NCI-H2227 treated with DMSO at 0.1 percent for 48 hours (cell line): ENCODE results near the gene RBM26.

Source experiments
- DNase-seq: peaks from one replicate; lab custom pipeline; 2025; lab: John Stamatoyannopoulos, UW

The RBM26 gene

DNA sequence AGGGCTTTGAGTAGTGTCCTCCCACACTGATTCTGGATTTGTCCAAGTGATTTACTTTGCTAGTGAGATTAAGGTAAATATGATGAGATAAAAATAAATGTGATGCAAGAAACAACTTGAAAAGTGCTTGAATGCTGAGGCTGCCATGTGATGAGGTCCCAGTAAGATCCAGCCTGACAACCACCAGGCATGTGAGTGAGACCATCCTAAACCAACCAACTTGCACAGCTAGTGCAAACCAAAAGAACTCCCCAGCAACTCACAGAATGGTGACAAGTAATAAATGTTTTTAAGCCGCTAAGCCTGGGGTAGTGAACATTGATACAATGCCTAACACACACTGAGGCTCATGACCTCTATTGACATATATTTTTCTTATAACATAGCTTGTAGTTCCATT, 13.3 kb upstream of the RBM26 start:
- no peak for DNase-seq

DNA sequence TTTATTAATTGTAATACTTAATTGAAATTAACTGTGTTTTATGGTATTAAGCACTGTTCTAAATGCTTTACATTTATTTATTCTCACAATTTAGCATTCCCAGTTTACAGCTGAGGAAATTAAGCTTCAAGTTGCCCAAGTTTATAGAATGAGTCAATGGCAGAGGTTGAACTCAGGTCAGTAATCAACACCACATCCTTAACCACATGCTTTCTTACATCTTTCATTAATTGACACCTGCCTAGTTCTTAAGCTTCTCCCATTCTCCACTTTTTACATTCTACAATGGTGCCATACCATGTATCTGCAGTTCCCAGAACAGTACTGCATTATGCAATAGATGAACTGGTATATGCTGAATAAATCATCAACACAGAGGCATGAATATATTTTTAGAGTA, 11.7 kb upstream of the RBM26 start:
- DNase-seq = no peak

DNA sequence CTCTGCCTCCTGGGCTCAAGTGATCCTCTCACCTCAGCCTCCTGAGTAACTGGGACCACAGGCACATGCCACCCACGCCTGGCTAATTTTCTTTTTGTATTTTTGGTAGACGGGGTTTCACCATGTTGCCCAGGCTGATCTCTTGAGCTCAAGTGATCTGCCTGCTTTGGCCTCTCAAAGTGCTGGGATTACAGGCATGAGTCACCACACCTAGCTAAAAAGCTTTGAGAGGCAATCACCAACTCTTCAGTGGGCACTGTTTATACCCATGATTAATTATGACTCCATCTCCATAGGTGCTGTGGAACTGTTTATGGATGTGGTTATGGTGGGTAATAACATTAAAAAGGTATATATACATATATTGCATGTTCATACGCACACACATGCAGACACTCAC, 7.5 kb upstream of the RBM26 start:
- no peak for DNase-seq

DNA sequence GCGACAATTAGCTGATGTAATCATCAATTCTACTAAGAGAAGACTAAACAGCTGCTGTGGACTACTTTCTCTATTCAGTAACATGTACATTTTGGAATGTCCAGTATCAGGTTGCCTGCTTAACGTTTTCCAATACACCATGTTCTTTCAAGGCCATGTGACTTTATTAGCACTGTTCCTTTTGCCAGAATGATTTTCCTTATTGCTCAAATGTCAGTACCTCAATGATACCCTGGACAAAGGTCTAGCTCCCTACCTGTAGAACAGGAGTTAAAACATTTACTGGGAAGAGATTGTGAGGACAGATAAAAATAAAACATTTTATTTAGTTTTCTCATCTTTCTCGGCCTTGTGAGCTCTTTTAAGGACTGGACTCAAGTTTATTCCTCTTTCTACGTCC, 3.8 kb upstream of the RBM26 start:
- DNase-seq = no peak

DNA sequence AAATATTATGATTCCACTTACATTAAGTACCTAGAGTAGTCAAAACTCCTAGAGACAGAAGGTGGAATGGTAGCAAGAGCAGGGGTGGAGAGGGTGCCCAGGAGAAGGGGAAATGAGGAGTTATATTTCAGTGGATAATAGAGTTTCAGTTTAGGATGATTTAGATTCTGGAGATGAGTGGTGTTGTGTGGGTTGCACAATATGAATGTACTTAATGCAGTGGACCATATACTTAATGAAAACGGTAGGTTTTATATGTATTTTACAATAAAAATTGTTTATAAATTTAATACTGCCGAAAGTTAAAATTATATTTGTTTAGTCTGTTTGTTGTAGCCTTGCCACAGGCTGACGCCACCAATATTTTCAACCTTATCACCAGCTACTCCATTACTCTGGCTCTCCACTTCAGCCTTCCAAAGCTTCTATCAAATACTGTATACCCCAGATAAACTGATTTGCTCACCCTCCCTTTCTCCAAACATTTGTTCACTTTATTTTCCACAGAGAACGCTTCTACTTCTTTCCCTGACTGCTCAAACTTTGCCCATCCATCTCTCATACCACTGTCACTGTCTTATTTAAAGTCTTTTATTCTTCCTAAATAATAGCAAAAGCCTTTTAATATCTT, 1.4 kb upstream of the RBM26 start:
- no peak for DNase-seq

DNA sequence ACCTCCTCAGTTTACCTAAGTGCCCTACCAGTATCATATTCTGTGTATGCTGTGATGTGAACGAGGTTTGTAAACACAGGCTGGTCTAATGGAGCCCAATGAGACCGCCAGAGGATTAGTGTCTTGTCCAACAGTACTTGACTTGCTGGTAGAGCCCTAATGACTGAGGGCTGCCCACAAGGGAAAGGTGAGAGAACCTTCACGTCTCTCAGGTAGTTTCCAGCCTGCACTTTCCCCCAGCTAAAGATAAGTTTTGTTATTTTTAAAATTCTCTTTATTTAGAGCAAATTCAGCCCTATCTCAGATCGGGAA, 498 bp upstream of the RBM26 start:
- no peak for DNase-seq

GRCh38 chr13:79405501-79405830, 589 bp downstream of the RBM26 start:
- no peak for DNase-seq

DNA sequence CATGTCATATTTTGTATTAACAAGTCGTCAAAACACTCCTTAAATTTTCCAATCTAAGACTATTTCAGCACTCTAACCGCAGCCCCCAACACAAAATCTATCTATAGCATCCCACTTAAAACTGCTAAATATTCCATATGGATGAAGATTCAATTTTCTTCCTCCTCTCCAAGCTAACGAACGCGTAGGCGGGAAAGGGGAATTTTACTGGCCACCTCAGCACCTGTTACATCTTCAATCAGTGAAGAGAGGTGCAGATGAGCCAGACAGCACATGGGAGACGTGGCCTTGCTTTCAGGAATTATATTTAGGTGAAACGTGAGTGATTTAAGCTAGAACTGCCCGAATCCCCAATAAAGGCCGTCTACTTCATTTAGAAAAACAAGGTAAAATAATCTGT, 1.1 kb downstream of the RBM26 start:
- DNase-seq = no peak

DNA sequence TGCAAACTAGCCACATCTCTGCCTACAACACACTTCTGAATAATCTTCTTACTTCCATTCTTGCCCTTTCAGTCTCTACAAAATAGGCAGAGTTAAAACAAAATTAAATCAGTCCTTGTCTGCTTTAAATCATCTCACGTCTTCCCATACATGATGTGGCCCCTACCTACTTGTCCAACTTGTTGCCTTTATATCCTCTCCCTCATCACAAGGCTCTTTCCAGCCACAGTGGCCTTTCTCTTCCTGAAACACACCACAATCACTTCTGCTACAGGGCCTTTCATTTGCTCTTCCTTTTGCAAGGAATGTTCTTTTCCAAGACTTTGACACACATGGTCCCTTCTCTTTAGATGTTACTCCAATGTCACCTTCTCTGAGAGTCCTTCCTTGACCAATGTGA, 1.7 kb downstream of the RBM26 start:
- DNase-seq = no peak

DNA sequence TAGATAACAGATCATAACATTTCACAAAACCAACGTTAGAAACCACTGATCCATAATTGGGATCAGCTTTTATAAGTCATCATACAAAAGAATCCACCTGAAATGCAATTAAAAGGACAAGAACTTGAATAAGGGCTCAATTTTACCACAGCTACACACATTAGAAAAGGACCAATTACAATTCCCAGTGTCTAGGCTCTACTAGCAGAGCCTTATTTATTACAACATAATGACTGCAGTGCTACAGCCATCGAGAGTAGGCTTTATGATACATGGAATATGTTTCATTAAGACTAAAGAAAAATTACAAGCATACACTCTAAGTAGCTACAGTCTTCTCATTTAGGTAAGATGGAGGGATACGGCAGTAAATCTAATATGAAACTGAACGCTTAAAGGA, 2.9 kb downstream of the RBM26 start:
- no peak for DNase-seq

- no peak for DNase-seq
These were observed 3.4 kb downstream of the RBM26 start for GRCh38 chr13:79402679-79403078.

- no peak for DNase-seq
These were observed 3.9 kb downstream of the RBM26 start for GRCh38 chr13:79402074-79402635.

DNA sequence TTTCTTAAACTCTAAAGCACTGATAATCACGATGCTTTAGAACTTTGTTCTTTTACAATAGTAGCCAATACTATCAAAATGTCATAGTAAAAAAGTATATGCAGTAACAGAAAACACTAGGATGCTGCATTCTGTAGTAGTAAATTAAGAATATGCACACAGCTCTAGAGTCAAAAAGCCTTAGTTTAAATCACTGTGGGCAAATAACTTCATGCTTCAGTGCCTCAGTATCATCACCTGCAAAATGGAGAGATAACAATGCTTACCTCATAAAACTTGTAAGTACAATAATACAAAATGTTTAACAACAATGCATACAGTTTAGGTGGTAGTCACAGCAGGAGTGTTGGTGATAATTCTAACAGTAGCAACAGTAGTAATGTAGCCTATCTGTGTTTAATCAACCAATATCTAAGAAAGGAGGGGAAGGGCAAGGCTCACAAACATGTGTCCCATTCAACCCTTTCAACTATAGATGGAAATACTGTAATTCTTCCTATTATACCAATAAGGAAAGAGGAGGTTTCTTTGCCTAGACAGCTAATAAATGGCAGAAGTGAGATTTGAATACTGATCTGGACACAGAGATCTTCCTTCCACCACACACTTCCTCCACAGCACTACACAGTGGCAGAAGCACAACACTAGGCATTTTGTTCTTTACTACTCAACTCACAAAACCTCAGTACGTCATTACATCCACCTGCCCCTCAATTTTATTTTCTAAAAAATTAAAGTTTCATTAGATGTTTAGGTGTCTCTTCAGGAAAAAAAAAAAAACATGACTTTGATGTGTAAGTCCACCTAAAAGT, 4.6 kb downstream of the RBM26 start:
- DNase-seq = no peak

DNA sequence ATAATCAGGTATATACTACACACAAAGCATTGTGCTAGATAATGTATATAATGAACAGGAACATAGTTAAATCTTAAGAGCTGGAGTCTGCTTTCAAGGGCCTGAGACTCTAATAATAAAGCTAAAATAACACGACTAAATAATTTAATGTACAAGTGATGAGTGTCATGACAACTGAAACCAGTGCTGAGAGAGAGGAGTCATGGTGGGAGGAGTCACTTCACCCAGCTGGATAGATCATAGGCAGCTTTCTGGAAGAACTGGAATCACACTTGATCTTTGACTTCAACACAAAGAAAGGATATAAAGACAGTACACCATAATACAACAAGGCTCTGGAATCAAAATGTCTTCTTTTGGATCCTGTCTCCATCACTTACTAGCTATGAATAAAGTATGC, 7.1 kb downstream of the RBM26 start:
- DNase-seq = peak; percentile 57

GRCh38 chr13:79398127-79398526, 7.9 kb downstream of the RBM26 start:
- DNase-seq = no peak

- no peak for DNase-seq
These were observed 10.2 kb downstream of the RBM26 start for GRCh38 chr13:79395881-79396280.

- peak; percentile 41 for DNase-seq
These were observed 12.3 kb downstream of the RBM26 start for GRCh38 chr13:79393564-79394249.

- DNase-seq = no peak
These were observed 13.0 kb downstream of the RBM26 start for GRCh38 chr13:79392882-79393563.

- no peak for DNase-seq
These were observed 17.0 kb downstream of the RBM26 start for GRCh38 chr13:79389026-79389425.

GRCh38 chr13:79387853-79388252, 18.2 kb downstream of the RBM26 start:
- DNase-seq = no peak

- no peak for DNase-seq
These were observed 19.8 kb downstream of the RBM26 start for GRCh38 chr13:79386125-79386826.

DNA sequence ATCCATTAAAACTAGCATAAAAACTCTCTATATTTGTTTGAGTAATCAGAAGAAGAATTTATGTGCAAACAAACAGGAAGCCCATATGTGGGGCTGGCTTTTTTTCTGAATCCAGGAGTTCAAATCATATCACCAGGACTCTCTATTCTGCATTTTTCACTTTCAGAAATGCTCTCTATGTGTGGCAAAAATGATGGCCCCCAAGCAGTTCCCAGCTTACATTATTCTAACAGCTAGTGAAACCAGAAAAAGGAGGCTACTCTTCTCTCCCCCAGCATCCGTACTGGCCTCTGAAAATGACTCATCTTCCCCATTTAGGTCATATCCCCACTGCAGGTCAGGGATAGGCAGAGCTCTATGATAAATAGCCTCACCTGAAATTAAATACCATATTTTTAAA, 20.4 kb downstream of the RBM26 start:
- DNase-seq = no peak
